ENCODE data around the gene KLHL6. TPM values are rescaled to one million over a fixed set of nuclear protein-coding genes. Genes with fewer than 3 reads are reported as not detected.

Gene KLHL6, protein sequence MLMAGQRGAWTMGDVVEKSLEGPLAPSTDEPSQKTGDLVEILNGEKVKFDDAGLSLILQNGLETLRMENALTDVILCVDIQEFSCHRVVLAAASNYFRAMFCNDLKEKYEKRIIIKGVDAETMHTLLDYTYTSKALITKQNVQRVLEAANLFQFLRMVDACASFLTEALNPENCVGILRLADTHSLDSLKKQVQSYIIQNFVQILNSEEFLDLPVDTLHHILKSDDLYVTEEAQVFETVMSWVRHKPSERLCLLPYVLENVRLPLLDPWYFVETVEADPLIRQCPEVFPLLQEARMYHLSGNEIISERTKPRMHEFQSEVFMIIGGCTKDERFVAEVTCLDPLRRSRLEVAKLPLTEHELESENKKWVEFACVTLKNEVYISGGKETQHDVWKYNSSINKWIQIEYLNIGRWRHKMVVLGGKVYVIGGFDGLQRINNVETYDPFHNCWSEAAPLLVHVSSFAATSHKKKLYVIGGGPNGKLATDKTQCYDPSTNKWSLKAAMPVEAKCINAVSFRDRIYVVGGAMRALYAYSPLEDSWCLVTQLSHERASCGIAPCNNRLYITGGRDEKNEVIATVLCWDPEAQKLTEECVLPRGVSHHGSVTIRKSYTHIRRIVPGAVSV
- 10 to 100 TPM; 27.4 to 27.8 TPM for total RNA-seq

DNA sequence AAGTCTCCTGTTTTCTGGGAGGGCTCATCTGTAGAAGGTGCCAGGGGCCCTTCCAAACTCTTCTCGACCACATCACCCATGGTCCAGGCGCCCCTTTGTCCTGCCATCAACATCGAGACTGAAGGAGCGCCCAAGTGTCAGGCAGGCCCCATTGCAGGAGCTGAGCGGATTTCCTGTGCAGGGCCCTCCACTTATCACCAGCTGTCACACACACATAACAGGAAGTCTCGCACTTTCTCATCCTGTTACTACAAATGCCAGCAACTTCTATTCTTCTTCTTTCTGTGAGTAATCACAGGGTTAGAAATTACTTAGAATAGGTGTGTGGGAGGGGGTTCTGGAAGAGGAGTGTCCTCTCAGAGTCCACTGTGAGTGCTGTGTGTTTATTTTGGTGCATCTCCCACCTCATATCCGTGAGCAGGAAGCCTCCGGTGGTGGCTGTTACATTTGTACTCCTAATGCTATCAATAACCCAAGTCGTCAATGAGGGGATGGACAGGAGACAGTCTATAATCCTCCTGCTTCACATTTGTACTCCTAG, at the start of gene KLHL6:
Gene KLHL6, minus strand, starts transcription at position 166 of the 541 bp plus-strand sequence. Its CDS starts 53 bp downstream, at position 113.
- H3K4me1 Mint-ChIP-seq (ENCODE audit: low read depth), result peaks cover 44% of the 10 kb centered on the region
- peak within 1 kb of the TSS; percentile 91 for H3K4me3 Mint-ChIP-seq
- POLR2A ChIA-PET, result interaction anchor here (0.5 to 1.0 kb wide), 14 partner anchors 13 to 236 kb away, joined by 3 to 6 read pairs (median 3); partner anchors contain the start of genes KLHL24 and YEATS2
- DNase-seq (peak; percentile 84), ATAC-seq (peak; percentile 88)
- no peaks in the 10 kb centered on the region for H3K27me3 Mint-ChIP-seq (ENCODE audit: low read depth)
- H3K27ac Mint-ChIP-seq, result peak within 1 kb of the TSS; percentile 94
- H3K9me3 Mint-ChIP-seq (ENCODE audit: insufficient read depth), result no peaks in the 10 kb centered on the region
- H3K36me3 Mint-ChIP-seq (ENCODE audit: low read depth), result peaks cover 25% of the 10 kb centered on the region
- CTCF ChIA-PET, result interaction anchor here (1.0 to 1.4 kb wide), 2 partner anchors 31 to 80 kb away, joined by 3 to 6 read pairs; partner anchors contain the start of gene KLHL24

DNA sequence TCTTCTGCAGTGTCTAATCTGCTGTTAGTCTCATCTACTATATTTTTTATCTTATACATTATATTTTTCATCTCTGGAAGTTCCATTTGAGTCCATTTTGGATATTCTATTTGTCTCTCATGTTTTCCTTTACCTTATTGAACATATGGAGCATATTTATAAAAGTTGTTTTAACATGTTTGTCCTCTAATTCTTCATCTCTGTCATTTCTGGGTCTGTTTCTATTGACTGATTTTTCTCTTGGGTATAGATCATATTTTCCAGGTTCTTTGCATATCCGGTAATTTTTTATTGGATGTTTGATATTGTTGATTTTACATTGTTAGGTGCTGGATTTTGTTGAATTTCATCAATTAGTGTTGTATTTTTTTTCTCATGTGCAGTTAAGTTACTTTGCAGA, 42.5 kb upstream of the KLHL6 start:
- Mint-ChIP-seq H3K4me3 (no peak overlapping the region), H3K27me3 (ENCODE audit: low read depth) (no peaks in the 10 kb centered on the region), H3K9me3 (ENCODE audit: insufficient read depth) (peaks cover 17% of the 10 kb centered on the region), H3K4me1 (ENCODE audit: low read depth) (no peaks in the 10 kb centered on the region), H3K27ac (no peak overlapping the region), H3K36me3 (ENCODE audit: low read depth) (no peaks in the 10 kb centered on the region)
- ChIA-PET CTCF (no interaction called here), POLR2A (no interaction called here)
- DNase-seq, result no peak
- no peak for ATAC-seq

DNA sequence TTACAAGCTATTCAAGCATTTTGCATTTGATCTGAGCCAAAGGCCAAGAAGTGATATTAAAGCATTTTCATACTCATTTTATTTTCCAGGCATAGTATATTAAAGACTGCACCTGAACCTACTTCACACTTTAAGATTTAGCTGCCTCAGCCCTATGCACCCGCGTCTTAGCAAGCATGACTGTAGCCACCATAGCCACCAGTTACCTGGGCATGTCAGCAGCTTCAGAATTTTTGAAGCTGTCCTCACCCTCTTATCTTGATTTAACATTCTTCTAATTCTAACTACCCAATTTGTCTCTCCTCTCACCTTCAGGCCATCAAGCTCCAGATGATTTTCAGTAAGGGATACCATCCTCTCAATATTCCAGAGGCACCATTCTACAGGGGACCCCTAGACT, 39.1 kb upstream of the KLHL6 start:
- CTCF ChIA-PET, result interaction anchor here (0.9 to 1.5 kb wide), 2 partner anchors 172 to 252 kb away, joined by 3 to 7 read pairs; no protein-coding TSS in a partner anchor
- Mint-ChIP-seq H3K27me3 (ENCODE audit: low read depth) (no peaks in the 10 kb centered on the region), H3K4me3 (no peak overlapping the region), H3K36me3 (ENCODE audit: low read depth) (no peaks in the 10 kb centered on the region), H3K4me1 (ENCODE audit: low read depth) (peaks cover 8% of the 10 kb centered on the region), H3K9me3 (ENCODE audit: insufficient read depth) (peaks cover 17% of the 10 kb centered on the region), H3K27ac (no peak overlapping the region)
- DNase-seq (no peak), ATAC-seq (no peak)
- POLR2A ChIA-PET, result no interaction called here

DNA sequence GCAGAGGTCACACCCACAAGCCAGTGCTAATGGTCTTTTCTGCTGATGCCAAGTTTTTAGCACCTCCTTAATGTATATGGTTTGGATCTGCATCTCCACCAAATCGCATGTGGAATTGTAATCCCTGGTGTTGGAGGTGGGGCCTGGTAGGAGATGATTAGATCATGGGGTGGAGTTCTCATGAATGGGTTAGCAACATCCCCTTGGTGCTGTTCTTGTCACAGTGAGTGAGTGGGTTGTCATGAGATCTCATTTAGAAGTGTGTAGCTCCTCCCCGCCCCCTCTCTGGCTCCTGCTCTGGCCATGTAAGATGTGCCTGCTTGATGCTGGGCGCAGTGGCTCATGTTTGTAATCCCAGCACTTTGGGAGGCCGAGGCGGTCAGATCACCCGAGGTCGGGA, 37.3 kb upstream of the KLHL6 start:
- no peaks in the 10 kb centered on the region for H3K36me3 Mint-ChIP-seq (ENCODE audit: low read depth)
- peaks cover 13% of the 10 kb centered on the region for H3K4me1 Mint-ChIP-seq (ENCODE audit: low read depth)
- CTCF ChIA-PET, result interaction anchor here (0.6 to 2.6 kb wide), 5 partner anchors 52 to 128 kb away, joined by 3 to 13 read pairs (median 3); no protein-coding TSS in a partner anchor
- H3K27ac Mint-ChIP-seq, result no peak overlapping the region
- DNase-seq (no peak), ATAC-seq (no peak)
- peaks cover 5% of the 10 kb centered on the region for H3K9me3 Mint-ChIP-seq (ENCODE audit: insufficient read depth)
- POLR2A ChIA-PET, result interaction anchor here (0.6 to 2.1 kb wide), 2 partner anchors 43 to 105 kb away, joined by 3 to 11 read pairs; partner anchors contain the start of genes KLHL24 and YEATS2
- H3K4me3 Mint-ChIP-seq, result no peak overlapping the region
- no peaks in the 10 kb centered on the region for H3K27me3 Mint-ChIP-seq (ENCODE audit: low read depth)

DNA sequence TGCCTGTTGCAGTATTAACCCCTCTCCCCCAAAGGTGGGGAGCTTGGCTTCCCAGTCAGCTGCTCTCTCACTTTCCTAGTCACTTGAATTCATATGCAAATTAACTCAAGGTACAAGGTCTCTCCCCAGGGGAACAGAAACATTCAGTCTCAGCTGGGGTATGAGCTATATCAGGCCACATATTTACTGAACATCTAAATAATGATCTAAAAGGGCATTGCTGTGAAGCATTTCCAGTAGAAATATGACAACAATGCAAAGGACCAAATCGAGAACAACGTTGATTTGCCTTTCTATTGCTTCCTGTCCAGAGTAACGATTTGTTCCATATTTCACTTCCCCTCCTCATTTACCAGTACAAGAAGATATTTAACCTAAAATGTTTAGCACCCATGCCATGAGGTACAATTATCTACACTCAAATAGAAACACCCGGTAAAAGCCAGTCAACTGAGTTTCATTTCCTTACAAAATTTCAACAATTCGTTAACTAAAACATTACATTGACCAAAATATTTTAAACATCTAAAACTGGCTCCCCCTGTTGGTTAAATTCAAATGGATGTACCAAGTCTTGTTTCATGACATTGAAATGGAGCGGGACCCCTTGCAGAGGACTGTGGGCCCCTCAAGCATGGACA, 36.5 kb upstream of the KLHL6 start:
- CTCF ChIA-PET, result interaction anchor here (0.6 to 2.6 kb wide), 19 partner anchors 10 to 240 kb away, joined by 3 to 13 read pairs (median 3); no protein-coding TSS in a partner anchor
- POLR2A ChIA-PET, result interaction anchor here (0.6 to 2.1 kb wide), 3 partner anchors 36 to 106 kb away, joined by 3 to 11 read pairs (median 4); partner anchors contain the start of genes KLHL24, KLHL6 and YEATS2
- Mint-ChIP-seq H3K4me3 (peak overlapping the region; percentile 44), H3K36me3 (ENCODE audit: low read depth) (no peaks in the 10 kb centered on the region), H3K27ac (peak overlapping the region; percentile 58), H3K4me1 (ENCODE audit: low read depth) (peaks cover 20% of the 10 kb centered on the region), H3K9me3 (ENCODE audit: insufficient read depth) (no peaks in the 10 kb centered on the region), H3K27me3 (ENCODE audit: low read depth) (no peaks in the 10 kb centered on the region)
- DNase-seq (no peak), ATAC-seq (no peak)

DNA sequence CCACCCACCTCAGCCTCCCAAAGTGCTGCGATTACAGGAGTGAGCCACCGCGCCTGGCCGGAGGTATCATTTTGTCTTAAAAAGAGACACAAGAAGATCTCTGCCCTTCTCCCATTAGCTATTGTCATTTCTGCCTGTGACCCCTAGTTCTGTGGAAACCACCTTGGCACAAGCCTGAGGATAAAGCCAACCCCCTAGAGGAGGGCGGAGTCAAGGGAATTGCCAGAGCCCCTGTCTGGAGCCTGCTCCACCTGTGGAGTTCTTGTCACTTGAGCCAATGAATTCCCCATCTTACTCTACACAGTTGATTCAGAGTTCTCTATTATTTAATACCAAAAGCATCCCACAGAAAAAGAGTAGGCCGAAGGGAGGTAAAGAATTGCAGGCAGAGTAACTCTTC, 34.9 kb upstream of the KLHL6 start:
- H3K27me3 Mint-ChIP-seq (ENCODE audit: low read depth), result no peaks in the 10 kb centered on the region
- H3K4me1 Mint-ChIP-seq (ENCODE audit: low read depth), result peaks cover 32% of the 10 kb centered on the region
- CTCF ChIA-PET, result interaction anchor here (1.4 to 2.1 kb wide), 3 partner anchors 14 to 177 kb away, joined by 3 to 11 read pairs (median 10); no protein-coding TSS in a partner anchor
- no peaks in the 10 kb centered on the region for H3K36me3 Mint-ChIP-seq (ENCODE audit: low read depth)
- ATAC-seq, result no peak
- no peaks in the 10 kb centered on the region for H3K9me3 Mint-ChIP-seq (ENCODE audit: insufficient read depth)
- DNase-seq, result no peak
- no peak overlapping the region for H3K4me3 Mint-ChIP-seq
- no peak overlapping the region for H3K27ac Mint-ChIP-seq
- POLR2A ChIA-PET, result no interaction called here

DNA sequence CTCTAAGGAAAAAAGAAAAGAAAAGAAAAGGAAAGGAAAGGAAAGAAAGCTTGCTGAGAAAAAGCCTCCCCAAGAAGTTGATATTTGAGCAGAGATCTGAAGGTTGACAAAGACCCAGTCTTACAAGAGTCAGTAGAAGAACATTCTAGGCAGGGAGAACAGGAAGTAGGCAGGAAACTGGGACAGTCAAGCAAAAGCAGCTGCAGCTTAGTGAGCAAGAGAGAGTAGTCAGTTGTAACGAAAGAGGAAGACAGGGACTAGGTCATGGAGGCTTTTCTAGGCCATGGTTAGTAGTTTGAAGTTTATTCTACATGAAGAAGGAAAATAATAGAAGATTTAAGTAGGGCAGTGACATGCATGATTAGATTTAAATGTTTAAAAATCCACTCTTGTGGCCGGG, 31.8 kb upstream of the KLHL6 start:
- Mint-ChIP-seq H3K27ac (peak overlapping the region; percentile 84), H3K36me3 (ENCODE audit: low read depth) (no peaks in the 10 kb centered on the region), H3K9me3 (ENCODE audit: insufficient read depth) (no peaks in the 10 kb centered on the region), H3K4me1 (ENCODE audit: low read depth) (peaks cover 33% of the 10 kb centered on the region), H3K27me3 (ENCODE audit: low read depth) (no peaks in the 10 kb centered on the region), H3K4me3 (no peak overlapping the region)
- ChIA-PET POLR2A (interaction anchor here (0.9 to 1.9 kb wide), 2 partner anchors 32 to 48 kb away, joined by 3 to 5 read pairs; partner anchors contain the start of genes KLHL24 and KLHL6), CTCF (interaction anchor here (0.9 to 1.5 kb wide), 2 partner anchors 27 to 32 kb away, joined by 3 to 6 read pairs; partner anchors contain the start of gene KLHL6)
- DNase-seq (no peak), ATAC-seq (no peak)

DNA sequence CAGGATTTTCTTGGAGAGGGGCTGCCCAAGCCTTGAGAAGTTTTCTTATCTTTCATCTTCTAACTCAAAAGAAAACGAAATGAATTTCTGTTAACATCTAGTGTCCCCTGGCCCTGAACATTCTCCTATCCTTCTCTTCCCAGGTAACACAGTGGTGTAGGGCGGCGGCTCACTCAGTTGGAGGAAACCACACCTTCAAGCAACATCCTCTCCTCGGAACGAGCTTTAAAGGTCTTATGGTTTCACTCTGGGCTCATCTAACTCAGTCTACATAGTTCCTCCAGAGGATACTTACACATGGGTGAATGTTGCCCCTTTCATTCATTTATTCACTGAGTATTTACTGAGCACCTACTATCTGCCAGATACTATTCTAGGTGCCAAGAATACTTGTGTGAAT, 31.0 kb upstream of the KLHL6 start:
- H3K36me3 Mint-ChIP-seq (ENCODE audit: low read depth), result no peaks in the 10 kb centered on the region
- DNase-seq (peak; percentile 43), ATAC-seq (peak; percentile 87)
- ChIA-PET CTCF (interaction anchor here (1.2 to 1.5 kb wide), 2 partner anchors 15 to 31 kb away, joined by 3 to 6 read pairs; partner anchors contain the start of gene KLHL6), POLR2A (interaction anchor here (0.9 to 1.9 kb wide), 2 partner anchors 31 to 49 kb away, joined by 3 to 5 read pairs; partner anchors contain the start of genes KLHL24 and KLHL6)
- no peaks in the 10 kb centered on the region for H3K27me3 Mint-ChIP-seq (ENCODE audit: low read depth)
- no peaks in the 10 kb centered on the region for H3K9me3 Mint-ChIP-seq (ENCODE audit: insufficient read depth)
- H3K27ac Mint-ChIP-seq, result peak overlapping the region; percentile 84
- peaks cover 25% of the 10 kb centered on the region for H3K4me1 Mint-ChIP-seq (ENCODE audit: low read depth)
- H3K4me3 Mint-ChIP-seq, result peak overlapping the region; percentile 30

DNA sequence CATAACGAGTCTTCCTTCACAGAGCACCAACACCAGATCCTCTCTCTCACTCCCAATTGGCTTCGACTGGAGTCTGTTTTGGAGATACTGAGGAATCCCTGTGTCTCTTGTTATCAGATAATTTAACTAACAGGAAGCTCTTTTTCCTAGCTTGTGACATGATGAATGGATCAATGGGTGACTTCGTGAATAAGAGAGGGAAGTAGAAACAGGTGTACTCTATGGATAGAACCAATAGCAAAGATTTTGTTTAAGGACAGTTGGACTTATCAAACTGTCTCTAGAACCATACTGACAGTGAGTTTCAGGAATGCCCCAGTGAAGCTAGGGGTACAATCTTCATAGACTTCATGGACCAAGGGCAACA, 29.4 kb upstream of the KLHL6 start:
- H3K27me3 Mint-ChIP-seq (ENCODE audit: low read depth), result peaks cover 3% of the 10 kb centered on the region
- no peak overlapping the region for H3K27ac Mint-ChIP-seq
- H3K36me3 Mint-ChIP-seq (ENCODE audit: low read depth), result no peaks in the 10 kb centered on the region
- POLR2A ChIA-PET, result no interaction called here
- ATAC-seq (no peak), DNase-seq (no peak)
- H3K4me3 Mint-ChIP-seq, result no peak overlapping the region
- peaks cover 25% of the 10 kb centered on the region for H3K4me1 Mint-ChIP-seq (ENCODE audit: low read depth)
- no peaks in the 10 kb centered on the region for H3K9me3 Mint-ChIP-seq (ENCODE audit: insufficient read depth)
- CTCF ChIA-PET, result interaction anchor here (0.6 kb wide), 1 partner anchor 115 kb away, joined by 3 read pairs; no protein-coding TSS in a partner anchor

DNA sequence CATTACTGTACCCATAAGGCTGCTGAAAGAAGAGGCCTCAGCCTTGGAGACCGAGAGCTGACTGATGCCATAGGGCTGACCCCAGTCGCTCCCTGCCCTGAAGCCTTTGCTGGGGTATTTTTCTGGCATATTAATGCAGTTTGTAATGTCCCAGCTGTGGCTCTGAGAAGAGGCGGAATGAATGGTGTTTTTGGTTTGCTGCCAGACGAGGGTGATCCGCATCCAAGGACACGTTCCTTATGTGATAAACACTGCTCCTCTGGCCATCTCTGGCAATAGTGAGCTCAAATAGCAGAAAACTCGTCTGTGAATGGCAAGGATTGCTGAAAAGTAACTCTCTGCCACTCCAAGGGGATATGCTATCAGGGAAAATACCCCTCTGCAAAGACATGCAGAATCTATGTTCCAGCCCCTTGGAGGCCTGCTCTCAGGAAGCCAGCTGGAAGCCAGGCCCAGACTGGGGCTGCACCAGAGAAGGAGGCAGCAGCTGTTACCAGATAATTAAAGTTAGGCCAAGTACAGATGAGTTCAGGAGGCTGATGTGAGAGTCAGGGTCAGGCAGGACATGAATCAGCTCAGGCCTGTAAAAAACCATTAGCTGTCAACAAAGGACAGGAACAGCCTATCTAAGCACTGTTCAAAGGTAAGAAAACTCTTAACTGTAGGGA, 28.9 kb upstream of the KLHL6 start:
- ChIA-PET POLR2A (no interaction called here), CTCF (interaction anchor here (0.6 kb wide), 1 partner anchor 115 kb away, joined by 3 read pairs; no protein-coding TSS in a partner anchor)
- ATAC-seq (no peak), DNase-seq (no peak)
- H3K4me3 Mint-ChIP-seq, result no peak overlapping the region
- H3K36me3 Mint-ChIP-seq (ENCODE audit: low read depth), result no peaks in the 10 kb centered on the region
- no peak overlapping the region for H3K27ac Mint-ChIP-seq
- H3K4me1 Mint-ChIP-seq (ENCODE audit: low read depth), result peaks cover 25% of the 10 kb centered on the region
- peaks cover 3% of the 10 kb centered on the region for H3K27me3 Mint-ChIP-seq (ENCODE audit: low read depth)
- H3K9me3 Mint-ChIP-seq (ENCODE audit: insufficient read depth), result no peaks in the 10 kb centered on the region
